HG03097 (cell line): ENCODE results near the gene LRRC10B.

Experiments
- ATAC-seq: cut with Tn5 transposase; IDR thresholded peaks from one replicate; pipeline ENCODE4 v1.9.1; 2021; ENCODE audit not compliant: unreplicated experiment, low FRiP score

LRRC10B gene

DNA sequence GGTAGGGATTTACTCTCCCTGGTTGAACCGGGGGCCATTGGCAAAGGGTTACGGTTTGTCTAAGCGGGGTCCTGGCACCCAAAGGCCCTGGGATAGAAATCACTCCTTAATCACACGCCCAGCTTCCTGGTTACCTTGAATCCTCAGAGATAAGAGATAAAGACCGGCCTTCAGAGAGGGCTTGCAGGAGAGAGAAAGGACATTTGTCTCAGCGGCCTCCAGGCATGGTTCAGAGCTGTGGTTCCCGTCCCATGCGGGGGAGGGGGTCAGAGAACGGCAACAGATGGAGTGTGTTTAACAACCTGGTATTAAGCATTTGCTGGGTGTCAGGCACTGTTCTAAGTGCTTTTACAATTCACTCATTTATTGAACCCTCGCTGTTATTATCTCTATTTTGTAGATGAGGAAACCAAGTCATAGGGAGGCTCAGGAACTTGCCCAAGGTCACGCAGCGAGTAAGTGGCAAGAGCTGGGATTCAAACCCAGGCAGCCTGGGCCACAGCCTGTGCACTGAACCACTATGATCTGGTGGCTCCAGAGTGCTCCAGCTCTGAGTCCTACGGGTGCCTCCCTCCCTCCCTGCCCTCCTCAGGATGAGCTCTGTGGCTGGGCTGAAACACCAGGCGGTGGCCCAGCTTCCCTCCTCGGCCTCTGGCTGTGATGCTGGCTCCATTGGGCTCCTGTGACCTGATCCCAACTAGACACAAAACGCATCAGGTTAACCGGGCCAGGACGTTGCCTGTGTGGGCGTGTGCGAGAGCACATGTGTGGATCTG, 18.6 kb downstream of the LRRC10B start:
- ATAC-seq: no peak

DNA sequence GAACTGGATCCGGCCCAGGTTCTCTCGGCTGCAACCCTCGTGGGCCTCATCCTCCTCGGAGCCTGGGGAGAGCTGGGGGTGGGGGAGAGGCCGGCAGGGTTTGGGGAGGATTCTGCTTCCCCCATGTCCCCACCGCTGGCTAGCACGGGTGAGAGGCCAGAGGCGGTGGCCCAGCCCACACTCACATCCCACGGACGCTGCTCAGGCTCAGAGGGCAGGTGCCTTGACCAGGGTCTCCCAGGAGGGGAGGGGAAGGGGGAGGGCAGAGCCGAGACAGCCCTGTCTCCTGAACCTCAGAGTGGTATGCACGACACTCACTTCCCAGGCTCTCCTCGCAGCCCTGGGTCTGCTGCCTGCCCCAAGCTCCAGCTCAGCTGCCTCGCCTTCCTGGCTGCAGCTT, 19.6 kb downstream of the LRRC10B start:
- ATAC-seq: no peak

DNA sequence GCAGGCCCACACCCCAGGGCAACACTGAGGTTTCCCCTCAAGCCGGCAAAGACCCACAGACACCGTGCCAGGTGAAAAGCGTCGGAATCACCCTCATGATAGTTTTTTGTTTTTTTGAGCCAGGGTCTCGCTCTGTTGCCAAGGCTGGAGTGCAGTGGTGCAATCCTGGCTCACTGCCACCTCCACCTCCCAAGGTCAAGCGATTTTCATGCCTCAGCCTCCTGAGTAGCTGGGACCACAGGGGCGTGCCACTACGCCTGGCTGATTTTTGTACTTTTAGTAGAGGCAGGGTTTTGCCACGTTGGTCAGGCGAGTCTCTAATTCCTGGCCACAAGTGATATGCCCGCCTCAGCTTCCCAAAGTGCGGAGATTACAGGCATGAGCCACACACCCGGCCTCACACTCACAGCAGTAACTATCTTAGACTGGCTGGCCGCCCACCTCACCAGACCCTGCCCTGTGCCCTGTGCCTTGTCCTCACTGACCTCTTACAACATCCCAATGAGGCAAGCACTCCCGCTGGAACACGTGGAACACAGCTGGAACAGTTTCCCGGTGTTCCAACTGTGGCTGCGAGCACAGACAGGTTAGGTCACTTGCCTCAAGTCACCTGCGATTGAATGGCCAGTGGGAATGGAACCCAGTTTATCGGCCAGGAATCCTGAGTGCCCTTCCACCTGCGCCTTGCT, 21.1 kb downstream of the LRRC10B start:
- no peak for ATAC-seq

DNA sequence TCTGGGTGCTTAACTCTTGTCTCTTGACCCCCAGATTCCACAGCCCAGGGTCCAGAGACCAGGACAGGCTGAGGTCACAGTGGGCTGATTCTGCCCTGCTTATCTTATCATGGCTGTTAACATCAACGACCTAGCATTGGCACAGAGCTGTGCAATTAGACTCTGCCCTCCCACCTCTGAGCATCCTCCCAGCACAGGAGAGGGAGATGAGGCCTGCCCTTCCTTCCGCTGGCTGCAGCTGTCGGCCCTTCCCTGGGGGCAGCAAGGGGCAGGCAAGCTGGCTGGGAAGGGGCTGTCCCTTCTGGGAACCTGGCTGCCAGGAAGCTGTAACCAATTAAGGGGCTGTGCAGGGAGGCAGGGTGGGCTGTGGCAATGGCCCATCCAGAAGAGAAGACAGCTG, 22.5 kb downstream of the LRRC10B start:
- ATAC-seq: no peak

DNA sequence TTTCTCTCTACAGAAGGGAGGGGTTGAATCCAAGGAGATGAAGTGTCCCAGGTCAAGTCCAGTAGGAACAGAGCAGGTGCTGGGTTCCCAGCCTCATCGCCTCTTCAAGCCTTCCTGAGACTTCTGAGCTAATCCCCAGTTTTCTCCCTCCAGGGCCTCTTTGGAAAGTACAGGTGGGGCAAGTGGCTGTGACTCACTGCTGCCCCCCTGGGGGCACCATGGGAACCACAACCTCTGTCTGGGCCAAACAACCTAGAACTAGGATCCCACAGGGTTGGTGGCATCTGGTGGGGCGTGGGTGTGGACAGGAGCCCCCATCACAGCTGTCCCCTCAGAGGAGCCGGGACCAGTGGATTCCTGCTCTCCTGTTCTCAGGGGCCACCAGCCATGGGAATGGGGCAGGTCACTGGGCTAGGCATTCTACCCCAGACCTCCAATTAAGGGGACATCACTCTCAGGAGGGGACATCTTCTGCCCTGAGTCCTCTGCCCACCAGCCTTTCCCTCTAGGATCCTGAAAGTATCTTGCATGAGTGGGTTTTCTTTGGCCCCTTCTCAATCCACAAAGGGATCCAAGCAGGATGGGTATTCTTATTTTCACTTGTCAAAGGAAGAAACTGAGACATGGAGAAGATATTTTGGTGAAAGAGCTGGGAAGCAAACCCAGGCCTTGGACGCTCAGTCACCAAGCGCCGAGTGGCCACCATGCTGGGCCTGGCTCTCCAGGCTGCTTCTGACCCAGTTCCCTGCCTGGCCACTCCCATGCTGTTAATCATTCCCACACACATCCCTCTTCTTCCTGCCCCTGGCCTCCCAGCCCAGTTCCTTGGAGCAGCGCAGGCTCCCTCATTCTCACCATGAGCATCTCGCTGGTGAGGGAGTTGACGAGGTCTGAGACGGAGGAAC, 23.8 kb downstream of the LRRC10B start:
- ATAC-seq: no peak

DNA sequence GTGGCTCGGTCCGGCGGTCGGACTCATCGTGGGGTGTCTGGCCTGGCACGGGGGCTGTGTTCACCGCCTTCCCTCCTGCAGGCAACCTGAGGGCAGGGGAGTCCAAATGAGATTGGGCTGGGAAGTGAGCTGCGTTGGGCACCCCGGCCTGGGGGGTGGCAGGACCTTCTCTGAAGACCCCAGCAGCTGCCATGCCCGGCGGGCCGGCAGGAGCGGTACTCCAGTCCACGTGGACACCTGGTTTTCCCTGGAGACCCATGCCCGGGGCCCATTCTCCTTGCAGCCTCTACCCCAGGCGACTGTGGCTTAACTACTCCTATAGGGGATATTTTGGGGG, 24.5 kb downstream of the LRRC10B start:
- no peak for ATAC-seq

DNA sequence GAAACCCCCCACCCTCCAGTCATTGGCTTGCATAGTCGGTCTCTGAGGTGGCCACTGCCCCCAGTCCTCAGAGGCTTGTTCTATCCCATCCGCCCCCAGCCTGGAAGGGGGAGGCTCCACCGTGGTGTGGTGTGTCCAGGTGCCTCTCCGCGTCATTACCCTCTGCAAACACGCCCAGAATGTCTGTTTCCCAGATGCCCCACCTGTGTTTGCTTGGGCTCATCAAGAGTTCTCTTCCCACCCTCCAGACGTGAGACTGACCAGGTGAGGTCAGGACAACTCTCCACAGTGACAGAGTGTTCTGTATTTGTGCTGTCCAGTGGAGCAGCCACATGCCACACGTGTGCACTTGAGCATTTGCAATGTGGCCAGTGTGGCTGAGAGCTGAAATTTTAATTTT, 24.9 kb downstream of the LRRC10B start:
- ATAC-seq: no peak

DNA sequence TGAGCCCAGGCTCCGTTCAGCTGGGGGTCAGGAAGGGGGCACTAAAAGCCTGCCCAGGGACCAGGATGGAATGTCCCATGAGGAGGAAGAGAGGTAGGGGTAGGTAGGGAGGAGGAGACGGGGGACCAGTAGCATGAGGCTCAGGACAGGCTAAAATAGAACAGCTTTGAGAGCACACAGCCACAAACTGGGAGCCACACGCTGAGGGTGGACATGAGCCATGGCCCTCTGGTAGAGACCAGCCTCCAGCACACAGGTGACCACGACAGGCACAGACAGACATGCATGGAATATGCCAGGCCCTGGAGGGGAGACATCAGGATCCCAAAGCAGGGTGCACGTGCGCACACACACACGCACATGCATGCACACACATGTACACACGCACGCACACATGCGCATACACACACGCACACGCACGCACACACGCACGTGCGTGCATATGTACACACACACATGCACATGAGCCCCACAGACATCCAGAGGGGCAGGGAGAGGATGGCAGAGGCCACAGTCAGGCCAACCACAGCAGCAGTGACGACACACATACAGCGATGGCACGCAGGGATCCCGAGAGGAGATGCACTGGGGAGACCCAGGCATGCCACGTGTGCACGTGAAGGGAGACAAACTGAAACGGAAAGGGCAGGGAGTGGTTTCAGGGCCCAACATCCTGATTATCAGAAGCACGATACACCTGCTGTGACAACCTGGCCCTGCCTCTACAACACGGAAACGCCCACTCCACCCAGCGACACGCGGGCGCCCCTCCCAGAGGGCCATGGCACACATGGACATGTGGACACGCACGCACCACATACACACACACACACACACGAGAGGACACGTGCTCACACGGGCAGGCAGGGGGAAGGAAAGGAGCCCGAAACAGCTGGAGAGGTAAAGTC, 25.7 kb downstream of the LRRC10B start:
- ATAC-seq: no peak

DNA sequence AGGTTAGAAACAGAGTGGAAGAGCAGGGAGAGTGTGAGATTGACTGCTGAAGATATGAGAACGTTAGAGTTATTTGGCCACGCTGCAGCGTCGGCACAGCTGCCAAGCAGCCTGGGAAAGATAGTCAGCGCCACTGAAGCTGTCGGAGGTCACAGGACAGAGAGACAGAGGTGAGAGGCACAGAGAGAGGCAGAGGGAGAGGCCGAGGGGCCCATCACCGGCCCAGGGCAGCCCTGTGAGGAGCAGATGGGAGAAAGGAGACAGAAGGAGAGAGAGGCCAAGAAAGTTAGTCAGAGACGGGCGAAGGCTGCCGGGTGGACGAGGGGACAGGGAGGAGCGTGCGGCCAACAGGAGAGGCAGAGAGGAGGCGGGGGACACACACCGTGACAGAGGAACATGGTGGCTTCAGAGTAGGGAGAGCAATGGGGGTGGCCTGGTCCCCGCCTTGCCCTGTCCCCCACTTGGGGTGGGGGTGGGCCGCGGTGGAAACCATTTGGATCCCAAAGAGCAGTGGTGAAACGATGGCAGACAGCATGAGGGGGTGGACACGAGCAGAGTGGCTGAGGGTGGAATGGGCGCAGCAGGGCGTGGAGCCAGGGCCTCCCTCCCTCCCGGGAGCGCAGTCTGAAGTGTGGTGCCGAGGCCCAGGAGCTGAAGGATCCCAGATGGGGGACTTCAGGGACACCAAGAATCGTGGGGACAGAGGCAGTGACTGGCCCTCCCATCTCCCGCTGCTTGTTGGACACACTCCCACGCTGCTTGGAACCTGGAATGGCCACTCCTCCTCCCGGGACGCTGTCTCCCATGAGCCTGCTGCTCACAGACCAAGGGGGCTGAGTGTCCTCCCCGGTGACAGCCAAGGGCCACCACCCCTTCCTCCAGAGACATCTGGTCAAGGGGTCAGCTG, 26.6 kb downstream of the LRRC10B start:
- ATAC-seq: no peak

DNA sequence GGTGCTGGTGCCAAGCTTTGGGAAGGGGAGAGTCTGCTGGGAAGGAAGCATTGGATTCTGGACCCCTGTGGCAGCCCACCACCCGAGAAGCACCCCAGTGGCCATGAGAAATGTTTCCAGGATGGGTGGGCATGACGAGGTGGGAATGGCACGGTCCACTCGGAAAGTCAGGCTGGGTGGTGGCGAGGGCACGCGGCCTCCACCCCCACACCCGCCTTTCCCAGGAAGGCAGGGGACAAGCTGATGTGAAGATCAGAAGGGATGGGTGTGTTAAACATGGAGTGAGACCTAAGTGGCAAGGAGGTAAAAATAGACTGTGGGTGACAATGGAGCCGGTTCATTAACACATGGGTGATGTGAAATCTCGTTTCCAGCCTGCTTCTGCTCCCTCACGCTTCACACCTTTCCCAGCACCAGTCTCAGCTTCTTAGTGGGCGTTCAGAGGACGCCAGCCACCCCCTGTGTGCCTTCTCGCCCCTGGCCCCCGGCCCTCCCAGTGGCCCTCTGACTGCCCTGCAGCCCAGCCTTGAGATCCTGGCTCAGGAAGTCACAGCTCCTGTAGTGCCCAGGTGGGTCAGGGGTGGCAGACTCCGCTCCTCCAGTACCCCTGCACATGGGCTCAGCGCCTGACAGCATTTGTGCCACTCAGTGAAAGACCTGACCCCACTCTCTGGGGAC, 27.6 kb downstream of the LRRC10B start:
- no peak for ATAC-seq

DNA sequence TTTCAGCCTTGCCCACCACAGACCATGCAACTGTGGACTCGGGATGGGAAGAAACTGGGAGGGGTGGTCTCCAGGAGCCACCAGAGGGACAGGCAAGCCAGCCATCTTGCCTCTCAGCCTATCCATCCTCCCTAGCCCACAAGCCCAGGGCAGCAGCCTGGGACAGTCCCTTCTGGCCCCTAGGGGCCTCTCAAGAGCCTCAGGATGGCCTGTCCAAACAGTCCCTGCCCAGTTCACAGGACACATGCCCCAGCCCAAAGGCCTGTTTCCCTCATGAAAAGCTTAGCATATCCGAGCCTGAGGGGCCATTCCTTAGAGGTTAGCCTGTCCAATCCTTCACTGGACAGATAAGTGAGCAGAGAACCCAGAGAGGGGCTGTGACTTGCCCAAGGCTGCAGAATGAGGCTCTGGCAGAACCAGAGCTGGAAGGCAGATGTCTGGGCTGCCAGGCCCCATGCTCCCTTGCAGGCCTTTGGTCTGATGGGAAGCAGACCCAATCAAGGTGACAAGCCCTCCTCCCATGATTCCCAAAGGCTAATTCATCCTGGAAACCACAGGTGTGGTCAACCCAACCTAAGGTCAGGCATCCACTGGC, 28.2 kb downstream of the LRRC10B start:
- ATAC-seq: no peak

DNA sequence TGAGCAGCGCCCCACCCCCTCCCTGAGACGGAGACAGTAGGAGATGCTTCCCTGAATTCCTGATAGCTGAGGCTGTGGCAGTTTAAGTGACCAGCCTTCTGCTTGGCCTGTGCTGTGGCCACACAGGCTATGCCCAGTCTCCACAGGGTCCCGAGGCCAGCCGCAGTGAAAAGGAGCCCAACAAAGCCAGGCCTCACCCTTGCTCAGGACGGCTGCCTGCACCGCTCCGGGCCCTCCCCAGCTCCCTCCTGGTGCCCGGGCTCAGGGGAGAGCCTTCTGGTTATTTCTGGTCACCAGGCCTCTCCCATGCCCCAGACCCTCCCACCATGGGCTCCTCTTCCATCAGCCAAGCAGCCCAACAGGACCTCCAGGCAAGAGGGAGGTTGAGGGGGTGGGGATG, 28.8 kb downstream of the LRRC10B start:
- ATAC-seq: no peak

DNA sequence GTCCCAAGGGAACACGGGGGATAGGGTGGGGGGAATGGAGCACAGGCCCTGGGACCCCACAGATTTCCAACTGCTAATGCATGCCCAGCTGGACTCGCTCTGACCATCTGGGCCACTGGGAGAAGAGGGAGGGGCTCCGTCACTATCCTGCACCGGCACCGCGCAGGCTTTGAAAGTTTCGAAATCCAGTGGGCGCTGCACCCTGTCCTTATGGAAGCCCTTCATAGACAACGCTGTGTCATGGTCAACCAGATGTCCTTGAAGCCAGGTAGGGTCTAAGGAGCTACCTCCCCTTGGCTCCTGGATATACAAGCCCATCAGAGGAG, 30.1 kb downstream of the LRRC10B start:
- ATAC-seq: no peak

DNA sequence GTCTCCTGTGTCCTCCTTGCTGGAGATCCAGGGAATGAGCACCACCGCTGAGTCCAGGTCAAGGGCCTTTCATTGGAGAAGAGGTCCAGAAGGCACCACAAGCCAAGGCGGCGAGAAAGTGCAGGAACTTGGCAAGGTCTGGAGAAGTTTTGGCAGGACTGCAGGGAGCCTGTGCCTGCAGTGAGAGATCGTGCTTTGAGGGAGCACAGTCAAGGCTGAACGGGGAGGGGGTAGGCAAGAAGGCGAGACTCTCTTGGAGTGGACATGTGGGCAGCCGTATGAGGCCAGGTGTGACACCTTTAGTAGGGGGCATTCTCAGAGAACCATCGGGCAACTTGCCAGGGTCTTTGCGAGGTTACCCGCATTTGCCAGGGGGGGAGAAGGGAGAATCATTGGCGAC, 30.5 kb downstream of the LRRC10B start:
- ATAC-seq: no peak

DNA sequence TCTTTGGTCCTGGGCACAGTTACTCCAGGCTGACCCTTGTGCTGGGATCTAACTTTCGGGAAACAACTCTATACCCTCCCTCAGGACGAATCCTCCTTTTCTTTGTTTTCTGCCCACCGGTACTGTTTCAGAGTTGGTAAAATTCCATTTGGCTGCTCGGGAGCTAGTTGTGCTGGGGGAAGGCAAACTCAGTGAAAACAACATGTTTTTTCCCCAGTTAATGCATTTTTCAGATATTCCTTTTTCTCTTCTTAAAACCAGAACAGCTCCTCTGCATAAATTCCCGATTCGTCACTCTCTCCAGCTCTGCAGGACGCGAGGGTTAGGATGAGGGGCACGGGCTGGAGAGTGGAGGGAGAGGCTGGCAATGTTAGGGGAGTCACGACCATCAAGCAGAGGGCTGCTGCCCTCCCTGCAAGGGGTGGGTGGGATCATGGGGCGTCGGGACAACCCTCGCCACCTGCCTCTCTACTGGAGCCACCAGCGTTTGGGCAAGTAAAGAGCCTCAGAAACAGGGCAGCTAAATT, 31.3 kb downstream of the LRRC10B start:
- ATAC-seq: no peak

DNA sequence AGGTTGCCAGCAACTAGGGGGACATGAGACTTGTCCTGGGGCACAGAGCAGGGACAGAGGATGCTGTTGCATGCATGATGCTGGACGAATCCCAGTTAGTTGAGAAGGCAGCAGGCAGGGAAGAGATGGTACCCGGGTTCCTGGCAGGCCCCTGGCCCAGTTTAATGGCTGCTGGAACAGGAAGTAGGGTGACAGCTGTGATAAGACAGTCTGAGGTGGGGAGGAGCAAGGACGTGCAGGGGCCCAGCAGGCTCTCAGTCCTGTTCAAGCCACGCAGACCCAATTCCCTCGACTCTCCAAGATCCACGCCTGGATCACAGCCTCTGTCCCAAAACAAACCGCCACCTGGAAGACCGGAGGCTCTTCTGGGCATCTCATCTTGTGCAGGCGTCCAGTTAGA, 32.0 kb downstream of the LRRC10B start:
- ATAC-seq: no peak

DNA sequence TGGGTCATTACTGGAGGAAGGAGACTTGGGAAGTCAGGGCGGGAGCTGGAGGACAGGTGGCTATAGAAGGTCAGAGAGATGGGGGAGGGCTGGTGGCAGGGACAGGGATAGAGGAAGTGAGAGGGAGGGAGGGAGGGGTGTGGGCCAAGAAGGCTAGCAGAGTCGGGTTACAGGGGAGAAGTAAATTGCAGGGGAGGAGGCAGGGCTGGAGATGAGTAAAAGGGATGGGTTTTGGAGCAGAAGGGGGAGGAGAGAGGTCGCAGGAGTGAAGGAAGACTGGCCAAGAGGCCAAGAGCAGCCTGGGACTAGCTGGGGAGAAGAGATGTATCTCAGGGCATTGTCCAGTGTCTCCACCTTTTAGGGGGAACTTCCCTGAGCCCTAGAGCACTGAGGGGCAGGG, 33.0 kb downstream of the LRRC10B start:
- ATAC-seq: no peak

DNA sequence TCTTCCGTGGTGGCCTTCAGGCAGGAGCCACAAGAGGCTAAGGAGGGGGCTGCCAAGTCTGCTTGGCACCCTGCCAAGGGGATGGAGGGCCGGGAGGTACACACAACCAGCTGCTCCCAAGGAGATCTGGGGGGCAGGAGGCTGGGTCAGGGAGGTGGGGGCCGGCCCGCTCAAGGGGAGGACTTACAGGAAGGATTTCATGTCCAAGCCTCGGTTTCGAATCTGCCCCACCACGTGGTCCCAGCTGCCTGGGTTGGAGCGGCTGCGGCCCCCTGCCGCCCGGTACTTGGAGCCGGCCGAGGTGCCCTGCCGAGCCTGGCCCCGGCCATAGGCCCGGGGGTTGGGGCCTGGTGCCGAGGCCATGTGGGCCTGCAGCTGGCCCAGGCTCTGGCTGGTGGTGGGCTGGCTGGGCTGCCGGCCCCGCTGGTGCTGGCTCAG, 33.5 kb downstream of the LRRC10B start:
- no peak for ATAC-seq
